Bone marrow (tissue), 2 donors: ENCODE results near the gene KCTD11.
"Not testable (repeated sequence)": the region's sequence is repeated elsewhere in the genome, so short reads cannot be mapped to it uniquely, and the experiment has no call there.

Experiments used
- DNase-seq, 2 donors: peaks; one replicate each; lab custom pipeline; 2025; lab: John Stamatoyannopoulos, UW

The KCTD11 gene

DNA sequence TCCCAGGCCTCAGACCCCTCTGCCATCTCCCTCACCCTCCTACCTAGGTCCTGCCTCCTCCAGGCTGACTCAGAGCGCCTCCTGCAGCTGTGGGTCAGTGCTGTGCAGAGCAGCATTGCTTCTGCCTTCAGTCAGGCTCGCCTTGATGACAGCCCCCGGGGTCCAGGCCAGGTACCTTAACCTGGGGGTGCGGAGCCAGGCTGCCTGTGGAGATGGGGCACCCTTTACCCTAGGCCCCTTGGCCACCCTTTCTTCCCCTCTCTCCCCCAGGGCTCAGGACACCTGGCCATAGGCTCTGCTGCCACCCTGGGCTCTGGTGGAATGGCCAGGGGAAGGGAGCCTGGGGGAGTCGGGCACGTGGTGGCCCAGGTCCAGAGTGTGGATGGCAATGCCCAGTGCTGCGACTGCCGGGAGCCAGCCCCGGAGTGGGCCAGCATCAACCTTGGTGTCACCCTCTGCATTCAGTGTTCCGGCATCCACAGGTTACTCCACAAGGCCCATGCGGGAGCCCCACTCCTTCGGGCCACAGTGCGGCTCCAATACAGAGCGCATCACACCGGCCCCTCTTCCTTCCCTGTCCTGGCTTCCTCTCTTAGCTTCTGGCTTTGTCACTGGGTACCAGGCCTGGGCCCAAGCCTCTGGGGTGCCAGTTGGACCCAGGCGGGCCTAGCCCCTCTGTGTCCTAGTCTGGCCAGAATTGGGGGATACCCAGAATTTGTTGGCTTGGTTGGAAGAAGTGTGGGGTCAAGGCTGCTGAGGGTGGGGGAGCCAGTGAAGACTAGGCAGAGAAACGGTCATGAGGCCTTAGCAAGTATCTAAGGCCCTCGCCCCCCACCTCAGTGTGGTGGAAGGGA is 5.0 kb upstream of the KCTD11 start:
- DNase-seq, result no peak

DNA sequence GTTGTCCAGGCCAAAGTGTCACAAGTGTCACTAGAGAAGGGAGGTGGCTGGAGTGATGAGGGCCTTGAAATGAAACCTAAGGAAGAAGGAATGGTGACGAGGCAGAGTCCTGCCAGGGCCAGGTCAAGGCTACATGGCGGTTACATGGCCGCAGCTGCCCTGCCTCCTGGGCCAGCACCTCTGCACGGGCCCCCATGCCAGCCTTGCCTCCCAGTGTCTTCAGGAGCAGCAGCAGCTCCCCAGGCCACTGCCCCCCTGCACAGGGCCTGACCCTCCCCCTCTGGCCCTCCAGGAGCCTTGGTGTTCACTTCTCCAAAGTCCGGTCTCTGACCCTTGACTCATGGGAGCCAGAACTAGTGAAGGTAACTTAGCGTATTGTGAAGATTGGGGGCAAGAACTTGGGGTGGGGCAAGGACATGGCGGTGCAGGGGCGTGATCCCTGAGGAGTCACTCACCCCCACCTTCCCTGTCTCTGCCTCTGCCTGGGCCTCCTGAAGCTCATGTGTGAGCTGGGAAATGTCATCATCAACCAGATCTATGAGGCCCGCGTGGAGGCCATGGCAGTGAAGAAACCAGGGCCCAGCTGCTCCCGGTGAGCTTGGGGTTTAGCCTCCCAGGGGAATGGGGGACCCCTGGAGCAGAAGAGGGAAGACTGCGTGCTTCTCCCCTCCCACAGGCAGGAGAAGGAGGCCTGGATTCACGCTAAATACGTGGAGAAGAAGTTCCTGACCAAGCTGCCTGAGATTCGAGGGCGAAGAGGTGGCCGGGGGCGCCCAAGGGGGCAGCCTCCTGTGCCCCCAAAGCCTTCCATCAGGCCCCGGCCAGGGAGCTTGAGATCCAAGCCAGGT is 4.1 kb upstream of the KCTD11 start:
- DNase-seq, result no peak

DNA sequence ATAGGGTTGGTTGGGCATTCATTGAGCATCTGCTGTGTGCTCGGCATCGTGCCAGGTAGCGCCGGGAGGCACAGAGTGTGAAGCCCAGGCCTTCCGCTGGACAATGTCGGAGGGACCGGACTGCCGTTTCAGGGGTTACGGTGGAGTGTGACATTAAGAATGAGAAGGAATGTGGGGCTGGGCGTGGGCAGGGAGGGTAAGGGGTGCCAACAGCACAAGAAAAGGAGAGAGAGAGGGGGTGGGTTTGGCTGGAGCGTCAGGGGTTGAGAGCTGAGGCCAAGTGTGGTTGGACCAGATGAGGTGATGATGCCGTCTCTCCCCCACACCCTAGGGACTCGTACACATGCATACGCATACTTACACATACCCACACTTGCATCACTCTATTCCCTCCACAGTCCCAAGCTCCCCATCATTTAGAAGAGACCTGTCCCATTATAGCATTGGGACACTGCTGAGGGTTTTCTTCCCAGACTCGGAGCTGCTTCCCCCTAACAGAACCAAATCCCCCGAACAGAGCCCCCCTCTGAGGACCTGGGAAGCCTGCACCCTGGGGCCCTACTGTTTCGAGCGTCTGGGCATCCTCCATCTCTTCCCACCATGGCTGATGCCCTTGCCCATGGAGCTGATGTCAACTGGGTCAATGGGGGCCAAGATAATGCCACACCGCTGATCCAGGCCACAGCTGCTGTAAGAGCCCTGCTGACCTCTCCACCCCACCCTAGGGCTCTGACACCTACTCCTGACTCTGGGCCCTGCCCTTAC is 3.3 kb upstream of the KCTD11 start:
- no peak for DNase-seq

DNA sequence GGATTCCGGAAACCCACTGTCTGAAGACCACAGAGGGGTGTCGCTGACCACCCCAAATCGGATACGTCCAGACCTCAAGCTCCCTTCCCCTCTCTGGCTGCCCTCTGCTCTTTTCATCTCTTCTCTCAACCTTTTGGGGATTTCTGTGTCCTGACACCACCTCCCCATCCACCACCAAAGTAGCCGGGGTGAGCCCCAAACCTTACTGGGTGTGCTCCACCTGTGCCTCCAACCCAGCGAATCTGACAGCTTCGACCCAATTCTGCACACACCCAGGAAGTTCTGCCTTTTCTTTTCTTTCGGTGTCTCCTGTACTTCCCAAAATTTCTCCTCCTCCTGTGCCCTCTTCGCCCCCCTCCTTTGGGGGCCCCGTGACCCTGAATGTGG is 534 bp downstream of the KCTD11 start:
- no peak for DNase-seq

DNA sequence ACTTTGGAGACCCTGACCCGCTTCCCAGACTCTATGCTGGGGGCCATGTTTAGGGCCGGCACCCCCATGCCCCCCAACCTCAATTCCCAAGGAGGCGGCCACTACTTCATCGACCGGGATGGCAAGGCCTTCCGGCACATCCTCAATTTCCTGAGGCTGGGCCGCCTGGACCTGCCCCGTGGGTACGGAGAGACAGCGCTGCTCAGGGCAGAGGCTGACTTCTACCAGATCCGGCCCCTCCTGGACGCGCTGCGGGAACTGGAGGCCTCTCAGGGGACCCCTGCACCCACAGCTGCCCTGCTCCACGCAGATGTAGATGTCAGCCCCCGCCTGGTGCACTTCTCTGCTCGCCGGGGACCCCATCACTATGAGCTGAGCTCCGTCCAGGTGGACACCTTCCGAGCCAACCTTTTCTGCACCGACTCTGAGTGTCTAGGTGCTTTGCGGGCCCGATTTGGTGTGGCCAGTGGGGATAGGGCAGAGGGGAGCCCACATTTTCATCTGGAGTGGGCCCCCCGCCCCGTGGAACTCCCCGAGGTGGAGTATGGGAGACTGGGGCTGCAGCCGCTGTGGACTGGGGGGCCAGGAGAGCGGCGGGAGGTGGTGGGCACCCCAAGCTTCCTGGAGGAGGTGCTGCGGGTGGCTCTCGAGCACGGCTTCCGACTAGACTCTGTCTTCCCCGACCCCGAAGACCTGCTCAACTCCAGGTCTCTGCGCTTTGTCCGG is 1.1 kb downstream of the KCTD11 start:
- no peak for DNase-seq

DNA sequence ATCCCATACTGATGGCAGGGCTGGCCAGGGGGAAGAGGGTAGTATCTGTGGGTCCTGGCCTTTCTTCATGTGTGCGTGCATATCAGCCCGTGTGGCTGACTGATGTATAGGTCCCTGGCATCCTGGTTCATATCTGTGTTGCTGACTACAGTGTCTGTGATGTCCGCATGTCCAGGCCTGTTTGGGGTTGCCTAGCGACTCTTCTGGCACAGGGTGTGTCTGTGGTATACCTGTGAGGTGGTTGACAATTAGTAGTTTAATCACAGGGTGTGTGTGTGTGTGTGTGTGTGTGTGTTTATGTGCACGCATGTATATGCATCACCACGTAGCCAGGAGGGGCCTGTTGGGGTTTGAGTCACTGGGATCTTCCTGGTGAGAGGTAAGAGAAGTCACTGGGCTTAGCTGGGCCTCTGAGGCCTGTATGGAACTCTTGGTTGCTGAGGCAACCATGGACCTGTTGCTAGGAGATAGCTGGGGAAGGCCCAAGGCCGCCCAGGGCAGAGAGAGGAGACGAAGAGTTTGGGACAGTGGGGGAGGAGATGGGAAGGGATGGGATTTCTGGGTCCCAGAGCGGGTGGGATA is 2.4 kb downstream of the KCTD11 start:
- no peak for DNase-seq

DNA sequence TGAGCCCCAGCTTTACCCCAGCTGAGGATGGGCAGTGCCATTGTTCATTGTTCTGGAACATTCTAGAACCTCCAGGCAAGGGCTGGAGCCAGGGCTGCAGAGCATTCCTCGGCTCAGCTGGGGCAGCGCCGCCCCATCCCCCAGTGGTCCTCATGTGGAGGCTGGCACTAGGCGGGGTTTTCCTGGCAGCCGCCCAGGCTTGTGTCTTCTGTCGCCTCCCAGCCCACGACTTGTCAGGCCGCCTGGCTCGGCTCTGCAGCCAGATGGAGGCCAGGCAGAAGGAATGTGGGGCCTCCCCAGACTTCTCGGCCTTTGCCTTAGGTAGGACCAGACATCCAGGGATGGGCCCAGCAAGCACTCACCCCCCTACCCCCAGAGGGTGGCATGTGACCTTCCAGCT is 3.1 kb downstream of the KCTD11 start, which contains the start of gene TMEM95:
TMEM95 (plus strand) TSS at position 104 of the 400 bp plus-strand sequence; CDS start at position 153, 49 bp downstream.
- no peak for DNase-seq

DNA sequence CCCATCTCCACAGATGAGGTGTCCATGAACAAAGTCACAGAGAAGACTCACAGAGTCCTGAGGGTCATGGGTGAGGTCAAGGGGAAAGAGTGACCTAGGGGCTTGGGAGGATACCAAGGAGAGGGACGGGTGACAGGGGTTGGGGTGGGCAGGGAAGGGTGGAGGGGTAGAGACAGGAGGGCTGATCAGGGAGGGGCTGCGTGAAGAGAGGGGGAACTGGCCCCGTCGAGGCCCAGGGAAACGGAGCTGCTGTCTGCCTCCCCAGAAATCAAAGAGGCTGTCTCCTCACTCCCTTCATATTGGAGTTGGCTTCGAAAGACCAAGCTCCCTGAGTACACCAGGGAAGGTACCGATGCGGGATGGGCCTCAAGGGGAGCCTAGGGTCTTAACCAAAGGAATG is 3.6 kb downstream of the KCTD11 start:
- no peak for DNase-seq

DNA sequence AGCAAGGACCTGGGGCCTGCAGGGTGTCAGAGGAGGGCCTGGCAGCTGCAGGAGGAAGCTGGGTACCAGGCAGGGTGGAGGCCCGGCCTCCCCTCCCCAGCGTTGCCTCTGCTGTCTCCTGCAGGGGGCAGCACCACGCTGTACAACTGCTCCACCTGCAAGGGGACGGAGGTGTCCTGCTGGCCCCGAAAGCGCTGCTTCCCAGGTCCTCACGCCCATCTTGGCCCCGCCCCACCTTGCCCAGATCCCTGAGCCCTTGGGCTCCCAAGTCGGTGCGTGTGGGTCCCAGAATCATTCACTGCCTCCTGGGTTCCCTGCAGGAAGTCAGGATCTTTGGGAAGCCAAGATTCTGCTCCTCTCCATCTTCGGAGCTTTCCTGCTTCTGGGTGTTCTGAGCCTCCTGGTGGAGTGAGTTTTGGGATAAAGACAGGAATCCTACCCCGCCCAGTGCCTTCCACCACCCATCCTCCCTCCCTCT is 4.1 kb downstream of the KCTD11 start:
- DNase-seq, result peak; percentile 39 to 47

DNA sequence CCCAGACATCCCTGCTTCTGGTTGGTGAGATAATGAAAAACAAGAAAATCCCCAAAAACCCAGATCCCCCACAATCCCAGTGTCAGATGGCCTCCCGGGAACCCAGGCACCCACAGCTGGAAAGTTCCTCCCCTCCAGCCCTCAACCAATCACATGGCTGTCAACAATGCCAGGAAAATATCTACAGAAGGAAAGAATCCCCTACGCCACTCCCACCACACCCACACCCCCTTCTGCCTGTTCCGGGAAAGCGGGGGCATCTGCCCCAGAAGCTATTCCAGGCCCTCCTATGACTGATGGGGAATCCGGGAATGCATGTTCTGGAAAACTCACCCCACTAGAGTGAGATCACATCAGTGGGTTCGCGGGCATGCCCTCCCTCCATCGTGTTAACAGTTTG is 4.8 kb downstream of the KCTD11 start:
- no peak for DNase-seq

DNA sequence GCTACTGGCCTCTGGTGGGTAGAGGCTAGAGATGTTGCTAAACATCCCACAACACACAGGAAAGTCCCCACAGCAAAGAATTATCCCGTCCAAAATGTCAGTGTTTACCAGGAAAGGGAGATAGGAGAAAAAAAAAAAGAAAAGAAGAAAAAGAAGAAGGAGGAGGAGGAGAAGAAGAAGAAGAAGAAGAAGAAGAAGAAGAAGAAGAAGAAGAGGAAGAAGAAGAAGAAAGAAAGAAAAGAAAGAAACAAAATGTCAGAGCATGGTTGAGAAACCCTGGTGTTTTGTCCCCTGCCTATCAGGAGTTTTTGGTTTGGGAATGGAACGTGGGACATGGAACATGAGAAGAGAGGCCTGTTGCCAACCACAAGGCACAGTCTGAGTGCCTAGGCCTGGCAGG is 5.4 kb downstream of the KCTD11 start:
- no peak for DNase-seq

DNA sequence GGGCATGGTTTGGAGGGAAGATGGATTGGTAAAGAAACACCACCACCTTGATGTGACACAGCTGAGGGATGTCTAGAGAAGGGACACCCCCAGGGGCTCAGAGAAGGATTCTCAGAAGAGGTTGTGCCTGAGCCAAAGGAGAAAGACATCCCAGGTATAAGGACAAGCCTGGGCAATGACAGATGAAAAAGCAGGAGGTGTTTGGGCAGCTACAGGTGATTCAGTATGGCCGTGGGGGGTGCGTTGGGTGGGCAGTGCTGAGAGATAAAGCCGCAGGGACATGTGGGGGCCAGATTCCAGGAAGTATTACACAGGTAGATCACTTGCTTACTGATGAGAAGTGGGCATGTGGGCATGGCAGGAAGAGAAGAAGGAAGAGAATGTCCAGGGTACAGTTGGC is 9.9 kb downstream of the KCTD11 start:
- DNase-seq, result no peak

DNA sequence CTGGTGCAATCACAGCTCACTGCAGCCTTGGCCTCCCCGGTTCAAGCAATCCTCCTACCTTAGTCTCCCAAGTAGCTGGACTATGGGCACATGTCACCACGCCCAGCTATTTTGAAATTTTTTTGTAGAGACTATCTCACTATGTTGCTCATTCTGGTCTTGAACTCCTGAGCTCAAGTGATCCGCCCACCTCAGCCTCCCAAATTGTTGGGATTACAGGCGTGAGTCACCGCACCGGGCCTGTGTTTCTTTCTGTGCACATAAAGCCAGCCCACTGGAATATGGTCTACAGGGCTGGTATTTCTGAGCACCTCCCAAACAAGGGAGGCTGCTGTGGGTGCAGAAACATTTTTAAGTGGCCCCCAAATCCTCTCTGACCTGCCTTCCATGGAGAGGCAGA is 11.3 kb downstream of the KCTD11 start:
- DNase-seq, result no peak

DNA sequence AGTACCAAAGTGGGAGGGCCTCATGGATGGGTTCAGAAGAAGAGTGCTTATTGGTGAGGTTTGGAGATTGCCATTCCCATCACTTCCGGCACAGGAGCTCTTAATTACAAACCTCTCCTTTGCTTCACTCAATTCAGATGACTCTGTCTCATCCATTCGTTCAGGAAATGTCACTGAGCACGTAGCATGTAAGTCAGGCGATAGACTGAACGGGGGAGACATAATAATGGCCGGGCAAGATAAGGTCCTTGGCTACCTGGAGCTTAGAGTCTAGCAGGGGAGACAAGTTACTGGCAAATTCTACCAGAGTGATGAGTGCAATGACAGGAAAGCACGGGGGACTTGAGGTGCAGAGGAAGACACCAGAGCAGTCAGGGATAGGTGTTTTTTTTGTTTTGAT is 14.0 kb downstream of the KCTD11 start:
- DNase-seq, result not testable (repeated sequence)

DNA sequence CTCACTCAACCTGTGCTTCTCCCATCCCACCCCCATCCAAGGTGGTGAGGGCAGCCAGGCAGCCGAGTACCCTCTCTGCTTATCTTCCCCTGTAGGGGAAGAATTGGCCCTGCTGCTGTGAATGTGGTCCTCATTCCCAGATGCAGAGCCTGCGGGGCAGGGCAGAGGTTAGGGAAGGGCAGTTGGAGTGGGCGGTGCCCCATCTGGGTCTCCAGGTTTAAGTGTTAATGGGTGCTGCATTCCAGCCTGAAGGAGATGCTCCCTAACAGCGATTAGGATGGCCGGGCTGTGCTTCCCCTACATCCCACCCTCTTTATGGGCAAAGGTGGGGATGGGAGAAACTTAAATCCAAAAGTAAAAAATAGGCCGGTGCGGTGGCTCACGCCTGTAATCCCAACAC is 15.1 kb downstream of the KCTD11 start:
- no peak for DNase-seq

DNA sequence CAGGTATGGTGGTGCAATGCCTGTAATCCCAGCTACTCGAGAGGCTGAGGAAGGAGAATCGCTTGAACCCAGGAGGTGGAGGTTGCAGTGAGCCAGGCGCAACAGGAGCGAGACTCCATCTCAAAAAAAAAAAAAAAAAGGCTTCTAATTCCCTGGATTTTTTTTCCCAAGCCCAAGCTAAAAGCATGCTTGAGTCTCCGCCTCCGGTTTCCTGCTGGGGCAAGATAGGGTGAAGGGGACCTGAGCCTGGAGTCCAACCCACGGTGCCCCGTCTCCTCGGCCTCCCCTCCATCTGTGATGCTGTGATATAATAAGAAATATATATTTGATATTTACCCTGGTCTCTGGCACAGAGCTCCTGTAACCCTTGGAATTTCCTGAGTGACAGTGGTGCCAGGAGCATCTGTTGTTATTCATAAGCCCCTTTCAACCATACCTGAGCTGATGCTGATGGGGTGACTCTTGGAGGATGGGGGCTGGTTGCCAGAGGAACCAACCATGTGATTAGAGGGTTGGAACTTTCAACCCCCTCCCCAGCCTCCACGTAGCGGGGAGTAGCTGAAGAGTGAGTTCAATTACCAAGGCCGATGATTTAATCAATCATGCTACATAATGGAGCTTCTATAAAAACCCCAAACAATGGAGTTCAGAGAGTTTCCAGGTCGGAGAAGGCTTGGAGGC is 16.1 kb downstream of the KCTD11 start:
- no peak for DNase-seq

DNA sequence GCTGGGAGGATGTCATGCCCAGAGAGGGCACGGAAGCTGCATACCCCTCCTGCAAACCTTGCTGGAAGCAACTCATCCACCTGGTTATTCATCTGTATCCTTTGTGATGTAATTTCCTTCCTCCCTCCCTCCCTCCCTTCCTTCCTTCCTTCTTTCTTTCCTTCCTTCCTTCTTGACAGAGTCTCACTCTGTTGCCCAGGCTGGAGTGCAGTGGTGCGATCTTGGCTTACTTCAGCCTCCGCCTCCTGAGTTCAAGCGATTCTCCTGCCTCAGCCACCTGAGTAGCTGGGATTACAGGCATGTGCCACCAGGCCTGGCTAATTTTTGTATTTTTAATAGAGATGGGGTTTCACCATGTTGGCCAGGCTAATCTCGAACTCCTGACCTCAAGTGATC is 16.6 kb downstream of the KCTD11 start:
- DNase-seq, result not testable (repeated sequence)

DNA sequence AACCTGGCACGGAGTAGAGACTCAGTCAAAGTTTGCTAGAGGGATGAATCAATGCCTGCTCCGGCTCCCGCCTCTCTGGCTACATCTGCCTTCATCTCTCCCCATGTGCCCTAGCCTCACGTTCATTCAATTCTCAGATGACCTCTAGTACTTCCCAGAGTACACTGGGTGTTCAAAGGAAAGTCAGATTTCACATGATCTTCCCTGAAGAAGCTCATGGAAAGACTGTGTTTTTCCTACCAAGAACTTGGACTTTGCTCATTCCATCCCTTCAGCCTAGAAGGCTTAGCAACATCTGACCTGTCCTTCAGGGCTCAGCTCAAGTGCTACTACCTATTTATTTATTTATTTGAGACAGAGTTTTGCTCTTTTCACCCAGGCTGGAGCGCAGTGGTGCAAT is 17.9 kb downstream of the KCTD11 start:
- DNase-seq, result no peak

DNA sequence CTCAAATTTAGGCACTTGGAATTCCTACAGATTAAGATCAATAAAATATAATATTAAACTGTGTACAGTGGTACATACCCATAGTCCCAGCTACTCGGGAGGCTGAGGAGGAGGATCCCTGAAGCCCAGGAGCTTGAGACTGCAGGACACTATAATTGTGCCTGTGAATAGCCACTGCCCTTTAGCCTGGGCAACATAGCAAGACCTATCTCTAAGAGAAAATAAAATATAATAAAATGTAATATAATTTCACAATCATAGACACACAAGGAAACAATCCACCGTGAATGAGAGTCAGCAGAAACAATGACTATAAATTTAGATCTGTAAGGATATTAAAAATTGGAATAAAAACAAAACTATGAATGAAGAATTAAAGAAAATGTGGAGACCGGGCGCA is 18.9 kb downstream of the KCTD11 start:
- DNase-seq, result no peak

DNA sequence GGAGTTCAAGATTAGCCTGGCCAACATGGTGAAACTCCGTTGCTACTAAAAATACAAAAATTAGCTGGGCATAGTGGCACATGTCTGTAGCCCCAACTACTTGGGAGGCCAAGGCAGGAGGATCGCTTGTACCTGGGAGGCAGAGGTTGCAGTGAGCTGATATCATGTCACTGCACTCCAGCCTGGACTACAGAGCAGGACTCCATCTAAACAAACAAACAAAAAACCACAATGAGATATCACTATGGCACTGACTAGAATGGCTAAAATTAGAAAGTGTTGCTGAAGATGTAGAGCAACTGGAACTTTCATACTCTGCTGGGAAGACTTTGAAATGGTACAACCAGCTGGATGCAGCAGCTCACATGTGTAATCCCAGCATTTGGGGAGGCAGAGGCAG is 22.4 kb downstream of the KCTD11 start:
- no peak for DNase-seq

DNA sequence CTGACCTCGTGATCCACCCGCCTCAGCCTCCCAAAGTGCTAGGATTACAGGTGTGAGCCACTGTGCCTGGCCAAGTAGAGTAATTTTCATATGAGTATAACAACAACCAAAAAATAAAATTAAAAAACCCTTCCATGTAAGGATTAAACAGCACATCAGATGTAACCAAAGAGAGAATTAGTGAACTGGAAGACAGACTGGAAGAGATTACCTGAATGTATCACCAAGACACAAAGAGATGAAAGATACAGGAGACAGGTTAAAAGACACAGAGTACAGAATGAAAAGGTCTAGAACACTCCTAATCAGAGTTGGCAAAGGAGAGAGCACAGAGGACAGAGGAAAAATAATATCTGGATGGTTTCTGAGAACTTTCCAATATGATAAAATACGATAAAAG is 27.2 kb downstream of the KCTD11 start:
- DNase-seq, result no peak
